ENCODE measurements around the gene RALGAPA1. TPM values are rescaled to one million over a fixed set of nuclear protein-coding genes. Genes with fewer than 3 reads are reported as not detected.

The RALGAPA1 gene
- total RNA-seq, 1 experiment from 2014 or later: 31.7 TPM

DNA sequence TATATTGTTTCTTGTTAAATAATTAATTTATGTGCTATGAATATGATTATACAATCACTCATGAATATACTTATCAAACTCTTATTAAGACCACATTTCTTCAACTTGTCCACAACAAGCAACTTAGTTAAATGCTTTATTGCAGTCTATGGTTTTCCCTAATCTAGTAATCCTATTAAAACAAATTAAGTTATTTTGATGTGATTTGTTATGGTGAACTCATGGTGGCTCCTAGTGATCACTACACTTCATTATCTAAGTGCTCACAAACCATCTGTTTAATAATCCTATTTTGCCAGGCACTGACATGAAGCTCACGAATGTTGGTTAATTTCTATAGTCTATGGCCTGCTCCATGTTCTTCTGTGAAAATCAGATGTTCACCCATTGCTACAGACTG is 232.2 kb downstream of the RALGAPA1 start:
- Mint-ChIP-seq H3K4me1 (no peaks in the 10 kb centered on the region), H3K4me3 (no peak overlapping the region)
- POLR2A ChIA-PET: no interaction called here
- TF ChIP-seq, protein P1, sequence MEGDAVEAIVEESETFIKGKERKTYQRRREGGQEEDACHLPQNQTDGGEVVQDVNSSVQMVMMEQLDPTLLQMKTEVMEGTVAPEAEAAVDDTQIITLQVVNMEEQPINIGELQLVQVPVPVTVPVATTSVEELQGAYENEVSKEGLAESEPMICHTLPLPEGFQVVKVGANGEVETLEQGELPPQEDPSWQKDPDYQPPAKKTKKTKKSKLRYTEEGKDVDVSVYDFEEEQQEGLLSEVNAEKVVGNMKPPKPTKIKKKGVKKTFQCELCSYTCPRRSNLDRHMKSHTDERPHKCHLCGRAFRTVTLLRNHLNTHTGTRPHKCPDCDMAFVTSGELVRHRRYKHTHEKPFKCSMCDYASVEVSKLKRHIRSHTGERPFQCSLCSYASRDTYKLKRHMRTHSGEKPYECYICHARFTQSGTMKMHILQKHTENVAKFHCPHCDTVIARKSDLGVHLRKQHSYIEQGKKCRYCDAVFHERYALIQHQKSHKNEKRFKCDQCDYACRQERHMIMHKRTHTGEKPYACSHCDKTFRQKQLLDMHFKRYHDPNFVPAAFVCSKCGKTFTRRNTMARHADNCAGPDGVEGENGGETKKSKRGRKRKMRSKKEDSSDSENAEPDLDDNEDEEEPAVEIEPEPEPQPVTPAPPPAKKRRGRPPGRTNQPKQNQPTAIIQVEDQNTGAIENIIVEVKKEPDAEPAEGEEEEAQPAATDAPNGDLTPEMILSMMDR (IDR thresholded peaks at IDR 0.05): no peak
- TF ChIP-seq, protein P2, sequence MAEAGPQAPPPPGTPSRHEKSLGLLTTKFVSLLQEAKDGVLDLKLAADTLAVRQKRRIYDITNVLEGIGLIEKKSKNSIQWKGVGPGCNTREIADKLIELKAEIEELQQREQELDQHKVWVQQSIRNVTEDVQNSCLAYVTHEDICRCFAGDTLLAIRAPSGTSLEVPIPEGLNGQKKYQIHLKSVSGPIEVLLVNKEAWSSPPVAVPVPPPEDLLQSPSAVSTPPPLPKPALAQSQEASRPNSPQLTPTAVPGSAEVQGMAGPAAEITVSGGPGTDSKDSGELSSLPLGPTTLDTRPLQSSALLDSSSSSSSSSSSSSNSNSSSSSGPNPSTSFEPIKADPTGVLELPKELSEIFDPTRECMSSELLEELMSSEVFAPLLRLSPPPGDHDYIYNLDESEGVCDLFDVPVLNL (CRISPR knock-in tag; IDR thresholded peaks at IDR 0.05; ENCODE audit: borderline replicate concordance, low read depth): no peak
- no peak for TF ChIP-seq PRRX2 (CRISPR knock-in tag; IDR thresholded peaks at IDR 0.05)
- TF ChIP-seq ZNF396 (CRISPR knock-in tag; IDR thresholded peaks at IDR 0.05; ENCODE audit: borderline replicate concordance): no peak
- TF ChIP-seq, protein P3, sequence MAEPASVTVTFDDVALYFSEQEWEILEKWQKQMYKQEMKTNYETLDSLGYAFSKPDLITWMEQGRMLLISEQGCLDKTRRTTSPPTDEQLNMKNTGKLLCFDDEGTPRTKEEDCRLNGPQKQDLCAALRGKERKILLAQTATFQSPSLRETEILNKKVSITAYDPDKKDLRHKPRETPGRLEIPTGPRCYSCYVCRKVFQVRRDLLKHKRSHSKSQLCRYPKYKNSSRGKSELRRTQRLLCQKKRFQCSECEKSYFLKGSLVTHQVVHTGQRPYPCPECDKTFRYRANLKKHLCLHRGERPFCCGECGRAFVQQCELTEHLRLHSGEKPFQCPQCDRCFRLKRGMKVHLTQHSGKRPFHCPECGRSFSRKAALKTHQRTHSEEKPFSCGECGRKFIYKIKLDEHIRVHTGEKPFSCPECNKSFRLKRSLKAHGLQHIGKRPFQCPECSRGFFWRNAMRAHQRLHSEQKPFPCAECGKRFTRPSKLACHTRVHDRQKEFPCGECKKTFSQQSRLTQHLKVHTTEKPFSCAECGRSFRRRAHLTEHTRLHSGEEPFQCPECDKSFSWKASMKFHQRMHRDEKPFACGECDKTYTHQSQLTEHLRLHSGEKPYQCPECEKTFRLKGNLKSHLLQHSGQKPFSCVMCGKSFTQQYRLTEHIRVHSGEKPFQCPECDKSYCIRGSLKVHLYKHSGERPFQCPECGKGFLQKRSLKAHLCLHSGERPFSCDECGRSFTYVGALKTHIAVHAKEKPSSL (CRISPR knock-in tag; conservative IDR thresholded peaks at IDR 0.05): no peak
- TF ChIP-seq NFATC4 (CRISPR knock-in tag; IDR thresholded peaks at IDR 0.05): no peak
- no peak for TF ChIP-seq USF2 (CRISPR knock-in tag; IDR thresholded peaks at IDR 0.05)
- TF ChIP-seq, protein P4, sequence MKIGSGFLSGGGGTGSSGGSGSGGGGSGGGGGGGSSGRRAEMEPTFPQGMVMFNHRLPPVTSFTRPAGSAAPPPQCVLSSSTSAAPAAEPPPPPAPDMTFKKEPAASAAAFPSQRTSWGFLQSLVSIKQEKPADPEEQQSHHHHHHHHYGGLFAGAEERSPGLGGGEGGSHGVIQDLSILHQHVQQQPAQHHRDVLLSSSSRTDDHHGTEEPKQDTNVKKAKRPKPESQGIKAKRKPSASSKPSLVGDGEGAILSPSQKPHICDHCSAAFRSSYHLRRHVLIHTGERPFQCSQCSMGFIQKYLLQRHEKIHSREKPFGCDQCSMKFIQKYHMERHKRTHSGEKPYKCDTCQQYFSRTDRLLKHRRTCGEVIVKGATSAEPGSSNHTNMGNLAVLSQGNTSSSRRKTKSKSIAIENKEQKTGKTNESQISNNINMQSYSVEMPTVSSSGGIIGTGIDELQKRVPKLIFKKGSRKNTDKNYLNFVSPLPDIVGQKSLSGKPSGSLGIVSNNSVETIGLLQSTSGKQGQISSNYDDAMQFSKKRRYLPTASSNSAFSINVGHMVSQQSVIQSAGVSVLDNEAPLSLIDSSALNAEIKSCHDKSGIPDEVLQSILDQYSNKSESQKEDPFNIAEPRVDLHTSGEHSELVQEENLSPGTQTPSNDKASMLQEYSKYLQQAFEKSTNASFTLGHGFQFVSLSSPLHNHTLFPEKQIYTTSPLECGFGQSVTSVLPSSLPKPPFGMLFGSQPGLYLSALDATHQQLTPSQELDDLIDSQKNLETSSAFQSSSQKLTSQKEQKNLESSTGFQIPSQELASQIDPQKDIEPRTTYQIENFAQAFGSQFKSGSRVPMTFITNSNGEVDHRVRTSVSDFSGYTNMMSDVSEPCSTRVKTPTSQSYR (CRISPR knock-in tag; IDR thresholded peaks at IDR 0.05): no peak
- no peak for TF ChIP-seq GTF2I (CRISPR knock-in tag; conservative IDR thresholded peaks at IDR 0.05)
- TF ChIP-seq ZNF532 (CRISPR knock-in tag; IDR thresholded peaks at IDR 0.05; ENCODE audit: borderline replicate concordance): no peak
- TF ChIP-seq, protein P5, sequence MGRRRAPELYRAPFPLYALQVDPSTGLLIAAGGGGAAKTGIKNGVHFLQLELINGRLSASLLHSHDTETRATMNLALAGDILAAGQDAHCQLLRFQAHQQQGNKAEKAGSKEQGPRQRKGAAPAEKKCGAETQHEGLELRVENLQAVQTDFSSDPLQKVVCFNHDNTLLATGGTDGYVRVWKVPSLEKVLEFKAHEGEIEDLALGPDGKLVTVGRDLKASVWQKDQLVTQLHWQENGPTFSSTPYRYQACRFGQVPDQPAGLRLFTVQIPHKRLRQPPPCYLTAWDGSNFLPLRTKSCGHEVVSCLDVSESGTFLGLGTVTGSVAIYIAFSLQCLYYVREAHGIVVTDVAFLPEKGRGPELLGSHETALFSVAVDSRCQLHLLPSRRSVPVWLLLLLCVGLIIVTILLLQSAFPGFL (CRISPR knock-in tag; IDR thresholded peaks at IDR 0.05; ENCODE audit: borderline replicate concordance): no peak
- no peak for TF ChIP-seq SOX15 (CRISPR knock-in tag; IDR thresholded peaks at IDR 0.05)
- no peak for TF ChIP-seq CREB1 (CRISPR knock-in tag; IDR thresholded peaks at IDR 0.05)
- no peak for TF ChIP-seq AFF4 (CRISPR knock-in tag; IDR thresholded peaks at IDR 0.05; ENCODE audit: borderline replicate concordance)
- TF ChIP-seq NR3C1 (CRISPR knock-in tag; conservative IDR thresholded peaks at IDR 0.05; ENCODE audit: low read depth): no peak
- no peak for TF ChIP-seq ZBTB43 (CRISPR knock-in tag; IDR thresholded peaks at IDR 0.05)

More for the DNA sequence above, 232.2 kb downstream of the RALGAPA1 start:
- ATAC-seq: no peak
- DNase-seq (ENCODE audit: low spot score): no peak
- H3K9me3 Mint-ChIP-seq: no peaks in the 10 kb centered on the region
- CTCF ChIA-PET: no interaction called here
- no peaks in the 10 kb centered on the region for H3K36me3 Mint-ChIP-seq
- H3K27me3 Mint-ChIP-seq (ENCODE audit: low read depth): no peaks in the 10 kb centered on the region
- H3K27ac Mint-ChIP-seq: no peak overlapping the region

Measured in WTC11 (cell line).